ENCODE data around the gene PROC.

DNA sequence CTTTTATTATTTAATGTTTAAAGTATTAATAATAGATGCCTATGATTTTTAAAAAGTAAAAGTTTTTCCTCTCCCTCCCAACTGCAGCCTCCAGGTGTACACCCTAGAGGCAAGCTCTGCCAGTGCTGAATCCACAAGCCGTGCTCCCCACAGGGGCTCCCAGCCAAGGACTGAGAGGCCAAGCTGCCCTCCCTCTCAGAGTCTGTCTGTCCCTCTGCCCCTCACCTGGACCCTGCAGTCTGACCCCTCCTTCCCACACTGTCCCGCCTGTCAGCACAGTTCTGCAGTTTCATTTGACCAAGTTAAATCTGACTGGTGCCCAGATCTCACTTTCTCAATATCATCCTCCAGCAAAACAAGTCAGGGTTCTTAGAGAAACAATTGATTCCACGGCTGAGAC is 14.8 kb upstream of the PROC start:
- TF ChIP-seq, protein P1, sequence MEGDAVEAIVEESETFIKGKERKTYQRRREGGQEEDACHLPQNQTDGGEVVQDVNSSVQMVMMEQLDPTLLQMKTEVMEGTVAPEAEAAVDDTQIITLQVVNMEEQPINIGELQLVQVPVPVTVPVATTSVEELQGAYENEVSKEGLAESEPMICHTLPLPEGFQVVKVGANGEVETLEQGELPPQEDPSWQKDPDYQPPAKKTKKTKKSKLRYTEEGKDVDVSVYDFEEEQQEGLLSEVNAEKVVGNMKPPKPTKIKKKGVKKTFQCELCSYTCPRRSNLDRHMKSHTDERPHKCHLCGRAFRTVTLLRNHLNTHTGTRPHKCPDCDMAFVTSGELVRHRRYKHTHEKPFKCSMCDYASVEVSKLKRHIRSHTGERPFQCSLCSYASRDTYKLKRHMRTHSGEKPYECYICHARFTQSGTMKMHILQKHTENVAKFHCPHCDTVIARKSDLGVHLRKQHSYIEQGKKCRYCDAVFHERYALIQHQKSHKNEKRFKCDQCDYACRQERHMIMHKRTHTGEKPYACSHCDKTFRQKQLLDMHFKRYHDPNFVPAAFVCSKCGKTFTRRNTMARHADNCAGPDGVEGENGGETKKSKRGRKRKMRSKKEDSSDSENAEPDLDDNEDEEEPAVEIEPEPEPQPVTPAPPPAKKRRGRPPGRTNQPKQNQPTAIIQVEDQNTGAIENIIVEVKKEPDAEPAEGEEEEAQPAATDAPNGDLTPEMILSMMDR (IDR thresholded peaks at IDR 0.05) = no peak
- TF ChIP-seq POLR2A (IDR thresholded peaks at IDR 0.05) = no peak

Data from heart left ventricle (tissue), 13 donors.